ENCODE results near the gene SAP30BP. TPM values are rescaled to one million over a fixed set of nuclear protein-coding genes. Genes with fewer than 3 reads are reported as not detected.

SAP30BP gene
- total and polyA plus RNA-seq, 2 donors (not counting 1 experiment from before 2014, with no cell fraction given), result 143 to 148 TPM

GRCh38 chr17:75756451-75757085 lies 89.4 kb downstream of the SAP30BP start:
- Mint-ChIP-seq H3K27me3 (no peaks in the 10 kb centered on the region), H3K4me3 (no peak overlapping the region), H3K9me3 (ENCODE audit: insufficient read depth) (no peaks in the 10 kb centered on the region), H3K27ac (no peak overlapping the region), H3K4me1 (peaks cover 16% of the 10 kb centered on the region)
- peaks cover 3% of the 10 kb centered on the region for H3K79me2 ChIP-seq (ENCODE audit: control insufficient read depth, insufficient read depth, low read length)
- H3K9ac ChIP-seq (ENCODE audit: low read length), result no peak overlapping the region
- peaks cover 6 to 18% of the 10 kb centered on the region in 2 donors for H3K4me1 ChIP-seq (ENCODE audit: control insufficient read depth in 2 of 2, insufficient read depth in 2 of 2, low read length in 2 of 2)
- H4K20me1 ChIP-seq (ENCODE audit: control insufficient read depth, insufficient read depth, low read length, poor library complexity, severe bottlenecking), result no peaks in the 10 kb centered on the region
- DNase-seq (no peak), ATAC-seq (ENCODE audit: low read depth) (no peak)
- no peaks in the 10 kb centered on the region for H3K27me3 ChIP-seq (replicated peaks in 1 of 4; ENCODE audit: control extremely low read depth in 1 of 4, control insufficient read depth in 3 of 4, insufficient read depth in 4 of 4, low read length in 3 of 4)
- no peak overlapping the region for H2AFZ ChIP-seq (ENCODE audit: insufficient read depth, low read depth, low read length, poor library complexity, severe bottlenecking)
- TF ChIP-seq EZH2 (IDR thresholded peaks at IDR 0.05; ENCODE audit: borderline replicate concordance, insufficient read depth, low read depth, low read length, poor library complexity, severe bottlenecking) (no peak), CTCF (IDR thresholded peaks at IDR 0.05) (no peak)
- POLR2A ChIA-PET, result no interaction called here
- no peak overlapping the region for H3K27ac ChIP-seq (ENCODE audit: low read length in 2 of 2)
- H3K4me3 ChIP-seq (ENCODE audit: control extremely low read depth in 1 of 5, extremely low read depth in 1 of 5, insufficient read depth in 1 of 5, low read depth in 2 of 5, low read length in 4 of 5), result no peak overlapping the region
- 96% methylated on average over 24 of the region's 29 CpGs for WGBS (ENCODE audit: insufficient coverage)
- H3K36me3 ChIP-seq (replicated peaks in 1 of 2; ENCODE audit: control extremely low read depth in 1 of 2, control insufficient read depth in 1 of 2, extremely low read depth in 1 of 2, insufficient read depth in 2 of 2, low read length in 1 of 2), result peaks cover 0 to 7% of the 10 kb centered on the region in 2 experiments
- intact Hi-C loops (cut with micrococcal nuclease), result loop anchor here (10.0 kb wide), 1 partner anchor 248 kb away; the partner anchor contains the start of gene CDK3
- H3K9me3 ChIP-seq (ENCODE audit: control extremely low read depth in 1 of 3, control insufficient read depth in 2 of 3, insufficient read depth in 1 of 3, low read length in 2 of 3), result no peaks in the 10 kb centered on the region
- CTCF ChIA-PET, result interaction anchor here (0.9 kb wide), 1 partner anchor 9 kb away, joined by 3 read pairs; no protein-coding TSS in a partner anchor
- no peak overlapping the region for H3K4me2 ChIP-seq (replicated peaks; ENCODE audit: low read depth, low read length, poor library complexity, severe bottlenecking)

DNA sequence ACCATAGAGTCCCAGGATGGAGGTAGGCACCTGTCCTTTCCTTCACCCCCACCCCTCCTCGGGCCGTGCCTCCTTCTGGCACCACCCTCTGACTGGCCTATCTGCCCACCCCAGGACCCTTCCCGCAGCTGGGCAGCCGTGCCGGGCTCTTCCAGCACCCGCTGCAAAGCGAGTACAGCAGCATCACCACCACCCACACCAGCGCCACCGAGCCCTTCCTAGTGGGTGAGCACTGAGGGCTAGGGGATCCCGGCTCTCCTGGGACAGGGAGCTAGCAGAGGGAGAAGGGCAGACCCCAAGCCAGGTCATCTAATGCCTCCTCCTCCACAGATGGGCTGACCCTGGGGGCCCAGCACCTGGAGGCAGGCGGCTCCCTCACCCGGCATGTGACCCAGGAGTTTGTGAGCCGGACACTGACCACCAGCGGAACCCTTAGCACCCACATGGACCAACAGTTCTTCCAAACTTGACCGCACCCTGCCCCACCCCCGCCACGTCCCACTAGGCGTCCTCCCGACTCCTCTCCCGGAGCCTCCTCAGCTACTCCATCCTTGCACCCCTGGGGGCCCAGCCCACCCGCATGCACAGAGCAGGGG lies 90.0 kb downstream of the SAP30BP start:
- POLR2A ChIA-PET, result no interaction called here
- TF ChIP-seq EZH2 (IDR thresholded peaks at IDR 0.05; ENCODE audit: borderline replicate concordance, insufficient read depth, low read depth, low read length, poor library complexity, severe bottlenecking) (no peak), CTCF (IDR thresholded peaks at IDR 0.05) (no peak)
- no peak overlapping the region for H3K27ac Mint-ChIP-seq

More for the DNA sequence above, 90.0 kb downstream of the SAP30BP start:
- H3K79me2 ChIP-seq (ENCODE audit: control insufficient read depth, insufficient read depth, low read length), result peaks cover 3% of the 10 kb centered on the region
- Mint-ChIP-seq H3K4me1 (peaks cover 16% of the 10 kb centered on the region), H3K4me3 (no peak overlapping the region), H3K27me3 (no peaks in the 10 kb centered on the region), H3K9me3 (ENCODE audit: insufficient read depth) (no peaks in the 10 kb centered on the region)
- intact Hi-C loops (cut with micrococcal nuclease), result loop anchor here (10.0 kb wide), 1 partner anchor 248 kb away; the partner anchor contains the start of gene CDK3
- no peaks in the 10 kb centered on the region for H4K20me1 ChIP-seq (ENCODE audit: control insufficient read depth, insufficient read depth, low read length, poor library complexity, severe bottlenecking)
- no peak overlapping the region for H3K9ac ChIP-seq (ENCODE audit: low read length)
- no peaks in the 10 kb centered on the region for H3K27me3 ChIP-seq (replicated peaks in 1 of 4; ENCODE audit: control extremely low read depth in 1 of 4, control insufficient read depth in 3 of 4, insufficient read depth in 4 of 4, low read length in 3 of 4)
- H3K4me3 ChIP-seq (ENCODE audit: control extremely low read depth in 1 of 5, extremely low read depth in 1 of 5, insufficient read depth in 1 of 5, low read depth in 2 of 5, low read length in 4 of 5), result no peak overlapping the region
- H3K36me3 ChIP-seq (replicated peaks in 1 of 2; ENCODE audit: control extremely low read depth in 1 of 2, control insufficient read depth in 1 of 2, extremely low read depth in 1 of 2, insufficient read depth in 2 of 2, low read length in 1 of 2), result peaks cover 0 to 7% of the 10 kb centered on the region in 2 experiments
- no peak overlapping the region for H3K4me2 ChIP-seq (replicated peaks; ENCODE audit: low read depth, low read length, poor library complexity, severe bottlenecking)
- CTCF ChIA-PET, result interaction anchor here (1.4 kb wide), 1 partner anchor 9 kb away, joined by 3 read pairs; no protein-coding TSS in a partner anchor
- ATAC-seq (ENCODE audit: low read depth) (no peak), DNase-seq (no peak)
- H3K27ac ChIP-seq (ENCODE audit: low read length in 2 of 2), result no peak overlapping the region
- H3K4me1 ChIP-seq (ENCODE audit: control insufficient read depth in 2 of 2, insufficient read depth in 2 of 2, low read length in 2 of 2), result peaks cover 6 to 18% of the 10 kb centered on the region in 2 donors
- no peak overlapping the region for H2AFZ ChIP-seq (ENCODE audit: insufficient read depth, low read depth, low read length, poor library complexity, severe bottlenecking)
- WGBS (ENCODE audit: insufficient coverage), result 94% methylated on average over 14 of the region's 21 CpGs
- H3K9me3 ChIP-seq (ENCODE audit: control extremely low read depth in 1 of 3, control insufficient read depth in 2 of 3, insufficient read depth in 1 of 3, low read length in 2 of 3), result no peaks in the 10 kb centered on the region
